PFSK-1 (cell line): ENCODE results near the gene ATP2A1.

Experiments used
- POLR2AphosphoS5 ChIP-seq: IDR thresholded peaks from 2 replicates; pipeline ENCODE4 v1.6.1; 2012; ENCODE audit warnings: low read depth, mild to moderate bottlenecking, control low read depth, low read length, moderate library complexity
- REST ChIP-seq, 2 experiments: IDR thresholded peaks; 2 replicates each; pipeline versions ENCODE4 v1.6.1 to v1.8.0; 2011 to 2012; ENCODE audit warnings: low read depth in 2 of 2, low read length in 2 of 2, control low read depth in 1 of 2, inconsistent platforms in 1 of 2, mild to moderate bottlenecking in 1 of 2, moderate library complexity in 1 of 2; ENCODE audit not compliant: insufficient read depth in 1 of 2
- SIN3A ChIP-seq: IDR thresholded peaks from 2 replicates; pipeline ENCODE4 v1.6.1; 2012; ENCODE audit warnings: mild to moderate bottlenecking, low read length, moderate library complexity, borderline replicate concordance; ENCODE audit not compliant: insufficient read depth
- TAF1 ChIP-seq: IDR thresholded peaks from 2 replicates; pipeline ENCODE4 v1.6.1; 2012; ENCODE audit warnings: low read length, control low read depth, borderline replicate concordance; ENCODE audit not compliant: insufficient read depth

GRCh38 chr16:28923231-28923587 lies 44.9 kb downstream of the ATP2A1 start:
- TF ChIP-seq TAF1 (no peak), SIN3A (no peak), POLR2AphosphoS5 (no peak), REST (IDR thresholded peaks at IDR 0.05; ENCODE audit: insufficient read depth in 1 of 2, low read depth in 2 of 2, low read length in 2 of 2) (no peak)
